ENCODE results near the gene ASCL4.
A peak's percentile ranks its signal among the peaks of the same experiment; 100 is the strongest.

ASCL4 gene

DNA sequence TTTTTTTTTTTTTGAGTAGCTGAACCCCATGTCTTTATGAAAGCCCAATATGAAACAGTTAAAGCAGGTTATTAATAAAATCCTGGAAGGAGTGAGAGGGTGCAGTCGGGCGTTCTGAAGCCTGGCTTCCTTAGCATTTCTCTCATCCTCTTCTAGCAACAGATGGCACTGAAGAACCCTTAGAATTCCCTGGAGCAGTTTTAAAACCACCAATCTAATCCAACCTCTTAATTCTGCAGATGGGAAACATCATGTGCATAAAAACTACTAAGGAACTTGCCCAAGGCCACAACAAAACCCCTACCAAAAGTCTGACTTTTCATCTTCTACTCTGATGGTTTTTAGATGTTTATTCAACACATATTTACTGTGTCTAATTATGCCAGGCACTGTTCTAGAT, 38.7 kb upstream of the ASCL4 start:
- no peak for DNase-seq (ENCODE audit: low spot score)
- TF ChIP-seq, protein P1, sequence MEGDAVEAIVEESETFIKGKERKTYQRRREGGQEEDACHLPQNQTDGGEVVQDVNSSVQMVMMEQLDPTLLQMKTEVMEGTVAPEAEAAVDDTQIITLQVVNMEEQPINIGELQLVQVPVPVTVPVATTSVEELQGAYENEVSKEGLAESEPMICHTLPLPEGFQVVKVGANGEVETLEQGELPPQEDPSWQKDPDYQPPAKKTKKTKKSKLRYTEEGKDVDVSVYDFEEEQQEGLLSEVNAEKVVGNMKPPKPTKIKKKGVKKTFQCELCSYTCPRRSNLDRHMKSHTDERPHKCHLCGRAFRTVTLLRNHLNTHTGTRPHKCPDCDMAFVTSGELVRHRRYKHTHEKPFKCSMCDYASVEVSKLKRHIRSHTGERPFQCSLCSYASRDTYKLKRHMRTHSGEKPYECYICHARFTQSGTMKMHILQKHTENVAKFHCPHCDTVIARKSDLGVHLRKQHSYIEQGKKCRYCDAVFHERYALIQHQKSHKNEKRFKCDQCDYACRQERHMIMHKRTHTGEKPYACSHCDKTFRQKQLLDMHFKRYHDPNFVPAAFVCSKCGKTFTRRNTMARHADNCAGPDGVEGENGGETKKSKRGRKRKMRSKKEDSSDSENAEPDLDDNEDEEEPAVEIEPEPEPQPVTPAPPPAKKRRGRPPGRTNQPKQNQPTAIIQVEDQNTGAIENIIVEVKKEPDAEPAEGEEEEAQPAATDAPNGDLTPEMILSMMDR (IDR thresholded peaks at IDR 0.05; ENCODE audit: borderline replicate concordance, control extremely low read depth, extremely low read depth, insufficient read depth, missing control alignments), result no peak
- in situ Hi-C loops (cut with MboI; ENCODE audit: low sequenced_read_pairs, unreplicated experiment), result no loop called here

DNA sequence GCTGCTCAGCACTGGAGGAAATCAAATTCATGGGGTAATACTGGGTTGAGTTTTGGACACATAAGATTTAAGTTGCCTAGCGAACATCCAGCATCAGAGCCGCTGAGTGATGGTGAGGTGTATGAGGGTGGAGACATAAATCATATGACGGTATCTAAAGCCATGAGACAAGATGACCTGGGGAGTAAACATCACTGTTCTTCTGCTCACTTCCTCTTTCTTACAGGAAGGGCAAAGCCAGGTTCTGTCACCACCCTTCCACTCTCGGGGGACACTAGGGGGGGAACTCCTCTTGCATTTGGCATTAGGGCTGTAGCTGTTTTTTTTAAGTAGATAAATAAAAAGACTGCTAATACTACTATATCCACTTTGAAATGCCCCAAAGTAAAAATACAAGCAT, 37.6 kb upstream of the ASCL4 start:
- in situ Hi-C loops (cut with MboI; ENCODE audit: low sequenced_read_pairs, unreplicated experiment), result no loop called here
- TF ChIP-seq, protein P1 (IDR thresholded peaks at IDR 0.05; ENCODE audit: borderline replicate concordance, control extremely low read depth, extremely low read depth, insufficient read depth, missing control alignments), result peak; percentile 26

DNA sequence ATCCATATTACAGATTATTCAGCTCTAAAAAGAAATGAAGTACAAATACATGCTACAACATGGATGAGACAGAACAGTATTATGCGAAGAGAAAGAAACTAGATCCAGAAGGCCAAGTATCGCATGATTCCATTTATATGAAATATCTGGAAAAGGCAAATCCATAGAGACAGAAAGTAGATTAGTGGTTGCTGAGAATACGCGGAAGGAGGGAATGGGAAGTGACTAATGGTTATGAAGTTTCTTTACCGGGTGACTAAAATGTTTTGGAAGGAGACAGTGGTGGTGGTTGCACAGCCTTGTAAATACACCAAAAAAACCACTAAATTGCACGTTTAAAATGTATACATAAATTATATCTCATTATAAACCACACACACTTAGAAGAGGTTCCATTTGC, 26.0 kb upstream of the ASCL4 start:
- in situ Hi-C loops (cut with MboI; ENCODE audit: low sequenced_read_pairs, unreplicated experiment), result no loop called here
- no peak for DNase-seq (ENCODE audit: low spot score)

More for the DNA sequence above, 37.6 kb upstream of the ASCL4 start:
- peak; percentile 66 for DNase-seq (ENCODE audit: low spot score)

DNA sequence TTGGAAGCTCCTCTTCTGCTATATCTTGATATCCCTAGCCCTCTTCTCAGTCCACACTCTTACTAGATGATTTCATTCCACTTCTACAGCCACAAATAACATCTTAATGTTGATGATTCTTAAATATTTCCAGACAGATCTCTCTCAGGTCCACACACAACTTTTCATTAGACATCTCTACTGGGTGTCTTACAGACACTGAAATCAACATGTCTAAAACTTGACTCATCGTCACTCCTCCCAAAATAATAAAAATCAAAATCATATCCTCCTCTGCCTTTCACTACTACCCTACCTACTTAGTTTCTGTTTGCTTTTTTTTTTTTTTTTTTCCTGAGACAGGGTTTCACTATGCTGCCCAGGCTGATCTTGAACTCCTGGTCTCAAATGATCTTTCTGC, 25.4 kb upstream of the ASCL4 start:
- DNase-seq (ENCODE audit: low spot score), result no peak
- TF ChIP-seq, protein P1 (IDR thresholded peaks at IDR 0.05; ENCODE audit: borderline replicate concordance, control extremely low read depth, extremely low read depth, insufficient read depth, missing control alignments), result no peak
- in situ Hi-C loops (cut with MboI; ENCODE audit: low sequenced_read_pairs, unreplicated experiment), result no loop called here

More for the DNA sequence above, 26.0 kb upstream of the ASCL4 start:
- TF ChIP-seq, protein P1 (IDR thresholded peaks at IDR 0.05; ENCODE audit: borderline replicate concordance, control extremely low read depth, extremely low read depth, insufficient read depth, missing control alignments), result no peak

DNA sequence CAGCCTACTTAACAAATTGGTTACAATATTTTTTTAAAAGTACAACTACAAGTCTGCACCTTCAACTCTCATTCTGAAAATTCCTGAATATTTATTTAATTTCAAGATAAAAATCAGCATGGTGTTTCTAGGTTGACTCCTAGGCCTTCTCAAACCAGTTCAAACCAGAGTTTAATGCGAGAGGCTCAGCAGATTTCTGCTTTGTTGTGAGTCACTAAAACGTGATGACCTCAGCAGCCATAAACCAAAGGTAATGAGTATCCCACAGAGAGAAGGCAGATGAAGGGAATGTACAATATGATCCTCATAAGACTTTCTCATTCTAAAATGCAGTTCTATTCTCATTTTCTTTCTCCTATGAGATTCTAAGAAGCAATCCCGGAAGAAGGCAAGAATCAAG, 15.1 kb upstream of the ASCL4 start:
- TF ChIP-seq, protein P1 (IDR thresholded peaks at IDR 0.05; ENCODE audit: borderline replicate concordance, control extremely low read depth, extremely low read depth, insufficient read depth, missing control alignments), result no peak
- no peak for DNase-seq (ENCODE audit: low spot score)
- in situ Hi-C loops (cut with MboI; ENCODE audit: low sequenced_read_pairs, unreplicated experiment), result no loop called here

DNA sequence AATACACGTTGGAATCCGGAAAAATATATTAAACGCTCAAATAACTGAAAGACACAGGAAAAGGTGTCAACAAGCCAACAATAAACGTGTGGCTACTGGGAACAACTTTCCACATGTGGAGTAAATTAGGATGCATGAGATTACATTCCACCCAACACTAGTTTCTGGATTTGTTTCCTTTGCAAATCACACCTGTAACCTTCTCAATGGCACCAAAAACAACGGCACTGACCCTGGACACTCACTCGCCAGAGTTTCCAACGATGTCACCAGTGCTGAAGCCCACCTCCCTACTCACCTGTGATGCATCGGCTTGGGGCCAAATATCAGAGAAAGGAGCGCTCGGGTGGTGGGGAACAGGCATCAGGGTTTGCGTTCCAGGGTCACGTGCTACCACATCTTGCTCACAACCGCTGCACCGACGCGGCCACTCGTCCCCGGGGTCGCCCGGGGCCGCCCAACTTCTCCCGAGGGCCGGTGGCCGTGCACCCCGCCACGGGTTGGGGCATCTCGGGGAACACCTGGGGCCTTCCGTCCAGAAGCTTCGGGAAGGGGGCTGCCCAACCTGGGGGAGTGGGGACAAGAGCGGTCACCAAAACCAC, 14.2 kb upstream of the ASCL4 start:
- peak; percentile 50 for DNase-seq (ENCODE audit: low spot score)
- in situ Hi-C loops (cut with MboI; ENCODE audit: low sequenced_read_pairs, unreplicated experiment), result loop anchor here (10.0 kb wide), 1 partner anchor 124 kb away; no protein-coding TSS in a partner anchor
- TF ChIP-seq, protein P1 (IDR thresholded peaks at IDR 0.05; ENCODE audit: borderline replicate concordance, control extremely low read depth, extremely low read depth, insufficient read depth, missing control alignments), result no peak

Data from GM13976 (cell line).